Naive thymus-derived CD4-positive, alpha-beta T cell (primary cell): ENCODE measurements around the gene USP13. TPM values are rescaled to one million over a fixed set of nuclear protein-coding genes. Genes with fewer than 3 reads are reported as not detected.

Experiments
- ATAC-seq: fragments of 150-1000 bp; cut with Tn5 transposase; 2 replicates; pipeline ENCODE4 v1.10.0; 2021; ENCODE audit warnings: mild to moderate bottlenecking, moderate library complexity
- CTCF ChIA-PET: fragments of 350-600 bp; sonication (Branson Sonifier 250); formaldehyde crosslinking; loops from one replicate; lab custom pipeline; 2021; ENCODE audit warnings: antibody characterized with exemption; lab: Charles Lee
- POLR2A ChIA-PET: fragments of 350-600 bp; sonication (Branson Sonifier 250); formaldehyde crosslinking; loops from one replicate; lab custom pipeline; 2021; ENCODE audit warnings: antibody characterized with exemption, inconsistent platforms; lab: Charles Lee
- DNase-seq, 9 donors: peaks; one replicate each; pipeline versions ENCODE4 v3.0.0 to v3.0.0-alpha.2; 2020 to 2022; ENCODE audit warnings: mixed read lengths in 1 of 9
- H3K27ac ChIP-seq: one replicate; pipeline ENCODE4 v1.7.0; 2013; ENCODE audit warnings: mild to moderate bottlenecking, low read depth, low read length, moderate library complexity
- H3K27me3 ChIP-seq, 2 donors: one replicate each; pipeline ENCODE4 v1.7.0; 2013; ENCODE audit warnings: low read length in 2 of 2, mild to moderate bottlenecking in 2 of 2, moderate library complexity in 2 of 2; ENCODE audit not compliant: control insufficient read depth in 2 of 2, insufficient read depth in 2 of 2
- H3K36me3 ChIP-seq, 3 experiments: 1 replicate in 2 of 3; 2 replicates in 1 of 3; pipeline ENCODE4 v1.7.0; 2013; ENCODE audit warnings: low read length in 3 of 3, mild to moderate bottlenecking in 3 of 3, moderate library complexity in 1 of 3; ENCODE audit not compliant: insufficient read depth in 3 of 3, control insufficient read depth in 2 of 3
- H3K4me1 ChIP-seq, 2 donors: one replicate each; pipeline ENCODE4 v1.7.0; 2013; ENCODE audit warnings: low read length in 2 of 2, mild to moderate bottlenecking in 2 of 2, moderate library complexity in 1 of 2; ENCODE audit not compliant: control insufficient read depth in 2 of 2, insufficient read depth in 2 of 2
- H3K4me3 ChIP-seq: 2 replicates; pipeline ENCODE4 v1.7.0; 2013; ENCODE audit warnings: mild to moderate bottlenecking, low read length
- H3K9me3 ChIP-seq, 3 experiments: 1 replicate in 2 of 3; 2 replicates in 1 of 3; pipeline ENCODE4 v1.7.0; 2013; ENCODE audit warnings: low read length in 3 of 3; ENCODE audit not compliant: control insufficient read depth in 2 of 3
- H3K27ac Mint-ChIP-seq, 9 donors: one replicate each; pipeline ENCODE4 v1.8.0; 2020 to 2022; ENCODE audit warnings: mixed read lengths in 9 of 9, mild to moderate bottlenecking in 8 of 9, moderate library complexity in 5 of 9, inconsistent platforms in 2 of 9
- H3K27me3 Mint-ChIP-seq, 5 donors: one replicate each; pipeline ENCODE4 v1.8.0; 2021 to 2022; ENCODE audit warnings: mixed read lengths in 5 of 5, mild to moderate bottlenecking in 1 of 5
- H3K36me3 Mint-ChIP-seq, 5 donors: one replicate each; pipeline ENCODE4 v1.8.0; 2020 to 2022; ENCODE audit warnings: mixed read lengths in 5 of 5, mild to moderate bottlenecking in 3 of 5, inconsistent platforms in 1 of 5
- H3K4me1 Mint-ChIP-seq, 7 donors: one replicate each; pipeline ENCODE4 v1.8.0; 2020 to 2022; ENCODE audit warnings: mixed read lengths in 7 of 7, mild to moderate bottlenecking in 3 of 7, inconsistent platforms in 1 of 7
- H3K4me3 Mint-ChIP-seq, 10 donors: one replicate each; pipeline ENCODE4 v1.8.0; 2020 to 2022; ENCODE audit warnings: mild to moderate bottlenecking in 10 of 10, mixed read lengths in 10 of 10, moderate library complexity in 6 of 10, inconsistent platforms in 2 of 10
- H3K9me3 Mint-ChIP-seq, 11 donors: one replicate each; pipeline ENCODE4 v1.8.0; 2020 to 2022; ENCODE audit warnings: mixed read lengths in 11 of 11, mild to moderate bottlenecking in 4 of 11, inconsistent platforms in 1 of 11, moderate library complexity in 1 of 11
- intact Hi-C, 2 donors: fragments of 100-400 bp; cut with micrococcal nuclease; formaldehyde crosslinking; loops; one replicate each; pipeline ENCODE4 v1.15.1; 2023
- polyA plus RNA-seq, 2 donors: library from polyadenylated mRNA; unstranded; fragments of 300-500 nt; fragmentation: Illumina TruSeq; gene quantifications; one replicate each; pipeline ENCODE4 v1.2.3, GENCODE V29; 2021
- total RNA-seq, 6 experiments: library from RNA in 5 of 6; stranded (reverse) in 5 of 6; gene quantifications; 1 replicate in 5 of 6; 2 replicates in 1 of 6; pipeline ENCODE4 v1.2.3 and lab custom pipeline; 2021 to 2026

Gene USP13, protein sequence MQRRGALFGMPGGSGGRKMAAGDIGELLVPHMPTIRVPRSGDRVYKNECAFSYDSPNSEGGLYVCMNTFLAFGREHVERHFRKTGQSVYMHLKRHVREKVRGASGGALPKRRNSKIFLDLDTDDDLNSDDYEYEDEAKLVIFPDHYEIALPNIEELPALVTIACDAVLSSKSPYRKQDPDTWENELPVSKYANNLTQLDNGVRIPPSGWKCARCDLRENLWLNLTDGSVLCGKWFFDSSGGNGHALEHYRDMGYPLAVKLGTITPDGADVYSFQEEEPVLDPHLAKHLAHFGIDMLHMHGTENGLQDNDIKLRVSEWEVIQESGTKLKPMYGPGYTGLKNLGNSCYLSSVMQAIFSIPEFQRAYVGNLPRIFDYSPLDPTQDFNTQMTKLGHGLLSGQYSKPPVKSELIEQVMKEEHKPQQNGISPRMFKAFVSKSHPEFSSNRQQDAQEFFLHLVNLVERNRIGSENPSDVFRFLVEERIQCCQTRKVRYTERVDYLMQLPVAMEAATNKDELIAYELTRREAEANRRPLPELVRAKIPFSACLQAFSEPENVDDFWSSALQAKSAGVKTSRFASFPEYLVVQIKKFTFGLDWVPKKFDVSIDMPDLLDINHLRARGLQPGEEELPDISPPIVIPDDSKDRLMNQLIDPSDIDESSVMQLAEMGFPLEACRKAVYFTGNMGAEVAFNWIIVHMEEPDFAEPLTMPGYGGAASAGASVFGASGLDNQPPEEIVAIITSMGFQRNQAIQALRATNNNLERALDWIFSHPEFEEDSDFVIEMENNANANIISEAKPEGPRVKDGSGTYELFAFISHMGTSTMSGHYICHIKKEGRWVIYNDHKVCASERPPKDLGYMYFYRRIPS
- total RNA-seq (1 to 10 TPM; 6.7 to 9.1 (median 8.4) TPM), polyA plus RNA-seq (1 to 10 TPM; 5.7 to 7.7 TPM), total RNA-seq (lab: John Stamatoyannopoulos, UW) (6.5 reads per million, percentile 28 among the genes with 10 or more reads in this experiment)

DNA sequence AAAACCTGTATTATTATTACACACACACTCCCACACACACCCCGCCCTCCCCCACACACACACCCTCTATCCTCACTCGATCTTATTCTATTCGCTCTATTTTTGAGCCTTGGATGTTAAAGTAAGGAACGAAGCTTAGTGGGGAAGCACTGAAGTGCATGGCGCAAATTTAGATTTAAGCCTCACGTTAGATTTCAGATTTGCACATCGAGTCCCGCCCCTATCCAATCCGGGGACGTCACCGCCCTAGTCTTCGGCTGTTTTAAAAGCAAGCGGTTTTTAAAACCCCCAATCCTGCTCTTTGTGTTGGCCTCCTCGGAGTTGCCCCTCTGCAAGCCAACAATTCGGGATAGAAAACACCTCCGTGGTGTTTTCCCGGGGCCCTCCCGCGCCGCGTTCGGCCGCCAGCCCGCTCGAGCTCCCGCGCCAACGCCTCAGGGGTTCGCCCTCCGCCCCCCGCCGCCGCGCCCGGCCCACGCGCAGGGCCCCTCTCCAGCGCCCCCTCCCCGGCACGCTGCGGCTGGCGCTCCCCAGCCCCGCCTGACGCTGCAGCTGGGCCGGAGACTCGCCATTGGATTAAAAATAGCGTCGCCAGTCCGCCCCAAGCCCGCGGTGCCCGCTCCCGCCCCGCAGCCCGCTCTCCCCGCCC is at the start of gene USP13:
USP13 (plus strand) TSS at position 594 of the 649 bp plus-strand sequence. CDS start 186 bp downstream, outside the sequence.
- POLR2A ChIA-PET: interaction anchor here (0.6 to 1.4 kb wide), 4 partner anchors 19 to 949 kb away, joined by 3 to 4 read pairs (median 3); partner anchors contain the start of gene ACTL6A
- Mint-ChIP-seq H3K4me3 (peak within 1 kb of the TSS; percentile 87 to 98 (median 94)), H3K36me3 (peaks cover 0 to 13% (median 4%) of the 10 kb centered on the region in 5 donors), H3K27me3 (peaks cover 0 to 19% (median 0%) of the 10 kb centered on the region in 5 donors), H3K9me3 (peaks cover 0 to 1% (median 0%) of the 10 kb centered on the region in 11 donors), H3K4me1 (peaks cover 19 to 49% (median 36%) of the 10 kb centered on the region in 7 donors), H3K27ac (peak within 1 kb of the TSS; percentile 84 to 90 (median 87))
- peak; percentile 70 for ATAC-seq
- intact Hi-C loops: loop anchor here (1.0 to 10.0 kb wide), 18 partner anchors 43 to 1260 kb away; partner anchors contain the start of genes ACTL6A (in 2 of the 2), MFN1 (in 2 of the 2), MRPL47 (in 2 of the 2) and NDUFB5 (in 2 of the 2)
- DNase-seq: peak in 7 of 9 donors; percentile 42 to 74 (median 72)
- Histone ChIP-seq H3K4me3 (peak within 1 kb of the TSS; percentile 83), H3K27ac (peak within 1 kb of the TSS; percentile 74), H3K27me3 (no peaks in the 10 kb centered on the region), H3K9me3 (no peaks in the 10 kb centered on the region), H3K36me3 (peaks cover 0 to 4% (median 0%) of the 10 kb centered on the region in 3 experiments), H3K4me1 (peaks cover 0 to 7% of the 10 kb centered on the region in 2 donors)
- CTCF ChIA-PET: interaction anchor here (0.5 kb wide), 1 partner anchor 20 kb away, joined by 3 read pairs; no protein-coding TSS in a partner anchor

DNA sequence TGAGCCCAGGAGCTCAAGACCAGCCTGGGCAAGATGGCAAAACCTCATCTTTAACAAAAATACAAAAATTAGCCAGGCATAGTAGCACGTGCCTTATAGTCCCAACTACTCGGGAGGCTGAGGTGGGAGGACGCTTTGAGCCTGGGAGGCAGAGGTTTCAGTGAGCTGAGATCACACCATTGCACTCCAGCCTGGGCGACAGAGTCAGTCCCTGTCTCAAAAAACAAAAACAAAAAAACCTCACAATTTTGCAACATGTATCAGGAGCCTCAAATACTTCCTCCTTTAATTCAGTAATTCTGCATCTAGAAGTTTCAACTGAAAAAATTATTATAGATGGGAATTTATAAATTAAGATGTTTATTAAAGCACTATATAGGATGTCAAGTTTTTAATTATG is 49.5 kb upstream of the USP13 start:
- Mint-ChIP-seq H3K27ac (peak overlapping the region in 8 of 9 donors; percentile 53 to 100 (median 98)), H3K9me3 (no peaks in the 10 kb centered on the region), H3K36me3 (peaks cover 4 to 26% (median 9%) of the 10 kb centered on the region in 5 donors), H3K4me1 (peaks cover 18 to 61% (median 40%) of the 10 kb centered on the region in 7 donors), H3K4me3 (peak overlapping the region; percentile 95 to 99 (median 99)), H3K27me3 (no peaks in the 10 kb centered on the region)
- Histone ChIP-seq H3K27me3 (no peaks in the 10 kb centered on the region), H3K27ac (peak overlapping the region; percentile 90), H3K36me3 (peaks cover 3 to 46% (median 10%) of the 10 kb centered on the region in 3 experiments), H3K4me1 (peaks cover 15 to 21% of the 10 kb centered on the region in 2 donors), H3K9me3 (no peaks in the 10 kb centered on the region), H3K4me3 (peak overlapping the region; percentile 22)
- DNase-seq (no peak), ATAC-seq (no peak)
- ChIA-PET POLR2A (interaction anchor here (0.6 to 1.9 kb wide), 3 partner anchors 9 to 998 kb away, joined by 3 to 6 read pairs (median 4); partner anchors contain the start of gene TTC14), CTCF (no interaction called here)
- intact Hi-C loops: no loop called here

DNA sequence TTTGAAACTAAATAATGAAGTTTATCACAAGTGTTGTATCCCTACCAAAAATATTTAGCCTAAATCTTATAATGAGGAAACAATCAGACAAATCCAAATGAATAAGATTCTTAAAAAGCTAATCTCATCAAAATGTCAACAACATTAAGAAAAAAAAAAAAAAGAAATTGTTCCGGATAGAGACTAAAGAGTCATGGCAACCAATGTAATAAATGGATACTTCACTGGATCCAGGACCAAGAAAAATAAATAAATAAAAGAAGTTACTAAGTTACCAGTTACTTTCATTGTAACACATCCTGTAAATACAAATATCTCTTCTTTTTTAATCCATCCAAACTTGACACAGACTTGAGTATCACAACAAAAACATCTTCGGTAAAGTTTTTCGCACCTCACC is 49.0 kb upstream of the USP13 start:
- H3K9me3 ChIP-seq: no peaks in the 10 kb centered on the region
- CTCF ChIA-PET: interaction anchor here (1.3 kb wide), 1 partner anchor 1001 kb away, joined by 4 read pairs; no protein-coding TSS in a partner anchor

DNA sequence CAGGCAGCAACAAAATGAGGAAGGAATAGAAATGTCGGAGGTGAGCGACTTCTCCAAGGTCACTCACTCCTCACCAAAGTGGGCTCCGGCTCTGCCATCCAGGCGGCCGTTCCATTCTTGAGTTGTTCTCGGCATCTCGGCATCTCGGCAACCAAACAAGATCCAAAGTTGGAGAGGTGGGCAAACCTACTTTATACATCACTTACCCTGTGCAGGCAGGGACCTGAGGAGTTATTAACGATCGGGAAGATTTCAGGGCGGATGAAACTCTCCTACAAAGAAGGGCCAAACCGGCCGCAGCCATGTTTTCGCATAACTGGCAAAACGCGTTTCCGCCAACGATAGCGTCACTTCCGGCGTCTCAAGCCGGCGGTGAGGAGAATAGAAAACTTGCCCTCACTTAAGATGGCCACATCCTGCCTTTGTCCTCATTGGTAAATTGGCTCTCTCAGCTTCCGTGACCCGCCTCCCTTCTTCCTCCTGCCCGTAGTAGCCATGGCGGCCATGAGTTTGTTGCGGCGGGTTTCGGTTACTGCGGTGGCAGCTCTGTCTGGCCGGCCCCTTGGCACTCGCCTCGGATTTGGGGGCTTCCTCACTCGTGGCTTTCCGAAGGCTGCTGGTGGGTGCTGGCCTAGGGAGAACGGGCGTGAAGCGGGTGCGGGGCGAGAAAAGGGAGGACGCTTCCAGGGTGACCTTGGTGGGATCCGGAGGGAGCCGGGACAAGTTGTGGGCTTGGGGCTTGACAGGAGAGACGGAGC is 48.3 kb upstream of the USP13 start, which contains the start of the genes MRPL47 and NDUFB5:
MRPL47 (minus strand) TSS at position 318 of the 758 bp plus-strand sequence; CDS start at position 304, 14 bp downstream.
NDUFB5 (plus strand) TSS at position 474 of the 758 bp plus-strand sequence; CDS start at position 496, 22 bp downstream.
- Histone ChIP-seq H3K9me3 (no peaks in the 10 kb centered on the region), H3K36me3 (peaks cover 0 to 34% (median 5%) of the 10 kb centered on the region in 3 experiments), H3K27me3 (no peaks in the 10 kb centered on the region), H3K4me3 (peak within 1 kb of the TSS; percentile 95), H3K4me1 (peaks cover 15 to 25% of the 10 kb centered on the region in 2 donors), H3K27ac (peak within 1 kb of the TSS; percentile 90)
- ChIA-PET POLR2A (interaction anchor here (0.6 to 1.9 kb wide), 9 partner anchors 10 to 457 kb away, joined by 3 to 13 read pairs (median 4); partner anchors contain the start of genes ACTL6A and PIK3CA), CTCF (interaction anchor here (0.6 to 1.3 kb wide), 2 partner anchors 530 to 1000 kb away, joined by 3 to 4 read pairs; no protein-coding TSS in a partner anchor)
- Mint-ChIP-seq H3K4me3 (peak within 1 kb of the TSS; percentile 95 to 99 (median 99)), H3K9me3 (no peaks in the 10 kb centered on the region), H3K27me3 (no peaks in the 10 kb centered on the region), H3K27ac (peak within 1 kb of the TSS; percentile 98 to 100 (median 99)), H3K36me3 (peaks cover 2 to 19% (median 11%) of the 10 kb centered on the region in 5 donors), H3K4me1 (peaks cover 23 to 65% (median 46%) of the 10 kb centered on the region in 7 donors)
- intact Hi-C loops: loop anchor here (1.0 to 2.0 kb wide), 10 partner anchors 42 to 1308 kb away; partner anchors contain the start of genes ACTL6A (in 2 of the 2), FXR1 (in 2 of the 2), MFN1 (in 2 of the 2) and ZNF639 (in 2 of the 2)
- ATAC-seq (peak; percentile 100), DNase-seq (peak; percentile 76 to 95 (median 92))

More for the DNA sequence above, 49.0 kb upstream of the USP13 start:
- Histone ChIP-seq H3K4me3 (peak overlapping the region; percentile 95), H3K4me1 (peaks cover 15 to 21% of the 10 kb centered on the region in 2 donors), H3K27me3 (no peaks in the 10 kb centered on the region), H3K36me3 (peaks cover 0 to 41% (median 5%) of the 10 kb centered on the region in 3 experiments), H3K27ac (peak overlapping the region; percentile 90)
- peaks cover 4 to 22% (median 9%) of the 10 kb centered on the region in 5 donors for H3K36me3 Mint-ChIP-seq
- H3K4me3 Mint-ChIP-seq: peak overlapping the region; percentile 95 to 99 (median 99)
- H3K27me3 Mint-ChIP-seq: no peaks in the 10 kb centered on the region
- H3K27ac Mint-ChIP-seq: peak overlapping the region; percentile 98 to 100 (median 99)
- no peak for ATAC-seq
- DNase-seq: peak in 1 of 9 donors; percentile 5
- H3K9me3 Mint-ChIP-seq: no peaks in the 10 kb centered on the region
- H3K4me1 Mint-ChIP-seq: peaks cover 18 to 63% (median 43%) of the 10 kb centered on the region in 7 donors
- intact Hi-C loops: loop anchor here (1.0 to 2.0 kb wide), 10 partner anchors 42 to 1308 kb away; partner anchors contain the start of genes ACTL6A (in 2 of the 2), FXR1 (in 2 of the 2), MFN1 (in 2 of the 2) and ZNF639 (in 2 of the 2)
- POLR2A ChIA-PET: interaction anchor here (0.6 to 1.9 kb wide), 5 partner anchors 10 to 998 kb away, joined by 3 to 13 read pairs (median 4); partner anchors contain the start of genes ACTL6A and TTC14
